ENCODE data around the gene LSM7. TPM values are rescaled to one million over a fixed set of nuclear protein-coding genes. Genes with fewer than 3 reads are reported as not detected.

Gene LSM7
- total RNA-seq, result 10 to 100 TPM; 73.6 to 80.1 TPM
- polyA plus RNA-seq (2013, experiment 1 of 2), result 121 TPM
- polyA plus RNA-seq (2013, experiment 2 of 2), result 106 TPM
- total RNA-seq, result 19.2 to 98.3 (median 42.4) reads per million in 172 experiments

- intact Hi-C loops (cut with DNase I, micrococcal nuclease), result loop anchor here (1.0 to 5.0 kb wide), 6 partner anchors 36 to 176 kb away; partner anchors contain the start of genes AP3D1 (in 1 of the 2), PLEKHJ1 (in 1 of the 2), SF3A2 (in 1 of the 2) and TIMM13 (in 1 of the 2)
- Histone ChIP-seq H3K4me1 (ENCODE audit: insufficient read depth, low read length) (peaks cover 70% of the 10 kb centered on the region), H3K27ac (ENCODE audit: low read depth in 1 of 2, low read length in 2 of 2) (peak within 1 kb of the TSS; percentile 57 to 78), H3K27me3 (ENCODE audit: control insufficient read depth in 1 of 2, insufficient read depth in 2 of 2, low read length in 2 of 2) (no peaks in the 10 kb centered on the region), H3K4me3 (ENCODE audit: low read length) (peak within 1 kb of the TSS; percentile 96), H3K9me3 (ENCODE audit: control insufficient read depth in 1 of 2, insufficient read depth in 1 of 2, low read length in 2 of 2) (no peaks in the 10 kb centered on the region), H3K36me3 (ENCODE audit: insufficient read depth, low read length) (peaks cover 26% of the 10 kb centered on the region)
- H3K27ac Mint-ChIP-seq, result peak within 1 kb of the TSS; percentile 93
- DNase-seq (peak; percentile 86 to 98 (median 92)), ATAC-seq (ENCODE audit: poor library complexity) (peak; percentile 69)
- ChIA-PET POLR2A (interaction anchor here (0.6 to 1.7 kb wide), 11 partner anchors 13 to 245 kb away, joined by 3 to 7 read pairs (median 4); partner anchors contain the start of genes GADD45B and PLEKHJ1), CTCF (no interaction called here)
- H3K36me3 Mint-ChIP-seq (ENCODE audit: low read depth), result peaks cover 47% of the 10 kb centered on the region
- no peak for TF ChIP-seq CTCF (IDR thresholded peaks at IDR 0.05)
- no peaks in the 10 kb centered on the region for H3K27me3 Mint-ChIP-seq
- peak within 1 kb of the TSS; percentile 100 for H3K4me3 Mint-ChIP-seq
- peaks cover 74% of the 10 kb centered on the region for H3K4me1 Mint-ChIP-seq (ENCODE audit: low read depth)
- H3K9me3 Mint-ChIP-seq, result no peaks in the 10 kb centered on the region
Observed at GRCh38 chr19:2328401-2329148, at the start of gene LSM7, which contains the start of gene SPPL2B. LSM7 (minus strand) TSS chr19:2328586; CDS start chr19:2328566, 20 bp downstream. SPPL2B (plus strand) TSS chr19:2328684; CDS start chr19:2328710, 26 bp downstream.

- Histone ChIP-seq H3K9me3 (ENCODE audit: control insufficient read depth in 1 of 2, insufficient read depth in 1 of 2, low read length in 2 of 2) (peaks cover 0 to 18% of the 10 kb centered on the region in 2 experiments), H3K27me3 (ENCODE audit: control insufficient read depth in 1 of 2, insufficient read depth in 2 of 2, low read length in 2 of 2) (no peaks in the 10 kb centered on the region), H3K36me3 (ENCODE audit: insufficient read depth, low read length) (no peaks in the 10 kb centered on the region), H3K27ac (ENCODE audit: low read depth in 1 of 2, low read length in 2 of 2) (no peak overlapping the region), H3K4me3 (ENCODE audit: low read length) (no peak overlapping the region), H3K4me1 (ENCODE audit: insufficient read depth, low read length) (no peaks in the 10 kb centered on the region)
- no peaks in the 10 kb centered on the region for H3K27me3 Mint-ChIP-seq
- intact Hi-C loops (cut with DNase I, micrococcal nuclease), result no loop called here
- no peak for ATAC-seq (ENCODE audit: poor library complexity)
- POLR2A ChIA-PET, result no interaction called here
- TF ChIP-seq CTCF (IDR thresholded peaks at IDR 0.05), result no peak
- H3K4me3 Mint-ChIP-seq, result no peak overlapping the region
- H3K27ac Mint-ChIP-seq, result no peak overlapping the region
- CTCF ChIA-PET, result no interaction called here
- no peaks in the 10 kb centered on the region for H3K36me3 Mint-ChIP-seq (ENCODE audit: low read depth)
- no peaks in the 10 kb centered on the region for H3K4me1 Mint-ChIP-seq (ENCODE audit: low read depth)
- H3K9me3 Mint-ChIP-seq, result no peaks in the 10 kb centered on the region
- no peak for DNase-seq
Observed at GRCh38 chr19:2376784-2377519, 48.6 kb upstream of the LSM7 start.

- peaks cover 0 to 23% of the 10 kb centered on the region in 2 experiments for H3K9me3 ChIP-seq (ENCODE audit: control insufficient read depth in 1 of 2, insufficient read depth in 1 of 2, low read length in 2 of 2)
- H3K27me3 ChIP-seq (ENCODE audit: control insufficient read depth in 1 of 2, insufficient read depth in 2 of 2, low read length in 2 of 2), result no peaks in the 10 kb centered on the region
- intact Hi-C loops (cut with DNase I, micrococcal nuclease), result no loop called here
- POLR2A ChIA-PET, result no interaction called here
- Mint-ChIP-seq H3K27me3 (no peaks in the 10 kb centered on the region), H3K4me3 (no peak overlapping the region), H3K9me3 (no peaks in the 10 kb centered on the region), H3K4me1 (ENCODE audit: low read depth) (no peaks in the 10 kb centered on the region), H3K36me3 (ENCODE audit: low read depth) (no peaks in the 10 kb centered on the region), H3K27ac (no peak overlapping the region)
- no peak overlapping the region for H3K4me3 ChIP-seq (ENCODE audit: low read length)
- H3K36me3 ChIP-seq (ENCODE audit: insufficient read depth, low read length), result no peaks in the 10 kb centered on the region
- no peak for TF ChIP-seq CTCF (IDR thresholded peaks at IDR 0.05)
- CTCF ChIA-PET, result no interaction called here
- no peak overlapping the region for H3K27ac ChIP-seq (ENCODE audit: low read depth in 1 of 2, low read length in 2 of 2)
- no peaks in the 10 kb centered on the region for H3K4me1 ChIP-seq (ENCODE audit: insufficient read depth, low read length)
- DNase-seq, result no peak
- no peak for ATAC-seq (ENCODE audit: poor library complexity)
Observed at GRCh38 chr19:2375353-2376121, 47.2 kb upstream of the LSM7 start.

Measured in CD4-positive, alpha-beta T cell (primary cell).